ENCODE results near the gene SNRPA1.

- TF ChIP-seq, protein P1, sequence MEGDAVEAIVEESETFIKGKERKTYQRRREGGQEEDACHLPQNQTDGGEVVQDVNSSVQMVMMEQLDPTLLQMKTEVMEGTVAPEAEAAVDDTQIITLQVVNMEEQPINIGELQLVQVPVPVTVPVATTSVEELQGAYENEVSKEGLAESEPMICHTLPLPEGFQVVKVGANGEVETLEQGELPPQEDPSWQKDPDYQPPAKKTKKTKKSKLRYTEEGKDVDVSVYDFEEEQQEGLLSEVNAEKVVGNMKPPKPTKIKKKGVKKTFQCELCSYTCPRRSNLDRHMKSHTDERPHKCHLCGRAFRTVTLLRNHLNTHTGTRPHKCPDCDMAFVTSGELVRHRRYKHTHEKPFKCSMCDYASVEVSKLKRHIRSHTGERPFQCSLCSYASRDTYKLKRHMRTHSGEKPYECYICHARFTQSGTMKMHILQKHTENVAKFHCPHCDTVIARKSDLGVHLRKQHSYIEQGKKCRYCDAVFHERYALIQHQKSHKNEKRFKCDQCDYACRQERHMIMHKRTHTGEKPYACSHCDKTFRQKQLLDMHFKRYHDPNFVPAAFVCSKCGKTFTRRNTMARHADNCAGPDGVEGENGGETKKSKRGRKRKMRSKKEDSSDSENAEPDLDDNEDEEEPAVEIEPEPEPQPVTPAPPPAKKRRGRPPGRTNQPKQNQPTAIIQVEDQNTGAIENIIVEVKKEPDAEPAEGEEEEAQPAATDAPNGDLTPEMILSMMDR (IDR thresholded peaks at IDR 0.05; ENCODE audit: insufficient read depth, low read length, poor library complexity, severe bottlenecking) = no peak
- no peak for TF ChIP-seq EZH2phosphoT487 (conservative IDR thresholded peaks at IDR 0.05; ENCODE audit: low read length)
Measured at GRCh38 chr15:101262551-101262950, 32.5 kb downstream of the SNRPA1 start.
